SKM-1 treated with dmso at 0.1 percent for 144 hours (cell line): ENCODE results near the gene DUSP7.

Source experiments
- DNase-seq: peaks from one replicate; lab custom pipeline; 2025; ENCODE audit not compliant: unreplicated experiment; lab: John Stamatoyannopoulos, UW

DUSP7 gene

DNA sequence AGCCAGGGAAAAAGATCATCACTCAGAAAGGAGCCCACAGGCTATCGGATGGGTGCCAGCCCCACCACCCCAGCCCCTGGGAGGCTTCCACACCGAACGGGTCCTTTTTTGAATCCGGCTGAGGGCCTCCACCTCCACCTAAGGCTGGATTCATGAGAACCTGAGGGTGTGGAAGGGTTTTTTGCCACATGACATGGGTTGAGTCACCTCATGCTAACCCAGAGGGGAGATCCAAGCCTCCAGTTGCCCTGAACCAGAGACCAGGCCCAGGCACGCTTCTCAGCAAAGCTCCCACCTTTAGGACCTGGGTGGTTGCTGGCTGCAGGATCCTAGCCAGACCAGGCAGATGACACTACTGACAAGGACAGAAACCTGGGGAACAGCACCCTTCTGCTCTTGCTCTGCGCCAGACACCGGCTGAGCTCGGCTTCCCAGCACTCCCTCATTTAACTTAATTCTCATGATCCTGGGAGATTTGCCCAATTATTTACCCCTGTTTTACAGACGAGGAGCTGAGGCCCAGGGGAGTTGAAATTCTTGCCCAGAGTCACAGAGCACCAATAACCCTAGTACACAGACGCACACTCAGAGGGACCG lies 25.6 kb downstream of the DUSP7 start:
- no peak for DNase-seq

DNA sequence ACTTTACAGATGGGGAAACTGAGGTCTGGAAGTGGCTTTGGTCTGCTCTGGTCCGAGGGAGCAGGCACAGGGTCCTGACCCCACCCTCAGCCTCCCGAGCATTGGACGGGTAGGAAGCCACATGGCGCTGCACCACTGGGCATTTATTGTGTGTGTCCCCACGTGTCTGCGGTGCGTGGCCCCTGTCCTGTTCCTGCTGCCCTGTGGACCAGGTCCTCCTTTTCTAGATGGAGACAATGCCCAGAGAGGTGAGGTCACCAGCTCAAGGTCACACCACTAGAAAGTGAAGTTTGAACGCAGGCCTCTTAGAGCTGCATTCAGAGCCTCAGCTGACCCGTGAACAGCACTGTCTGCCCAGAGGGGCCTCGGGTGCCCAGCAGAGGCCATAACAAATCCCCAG lies 26.8 kb downstream of the DUSP7 start:
- DNase-seq: no peak

DNA sequence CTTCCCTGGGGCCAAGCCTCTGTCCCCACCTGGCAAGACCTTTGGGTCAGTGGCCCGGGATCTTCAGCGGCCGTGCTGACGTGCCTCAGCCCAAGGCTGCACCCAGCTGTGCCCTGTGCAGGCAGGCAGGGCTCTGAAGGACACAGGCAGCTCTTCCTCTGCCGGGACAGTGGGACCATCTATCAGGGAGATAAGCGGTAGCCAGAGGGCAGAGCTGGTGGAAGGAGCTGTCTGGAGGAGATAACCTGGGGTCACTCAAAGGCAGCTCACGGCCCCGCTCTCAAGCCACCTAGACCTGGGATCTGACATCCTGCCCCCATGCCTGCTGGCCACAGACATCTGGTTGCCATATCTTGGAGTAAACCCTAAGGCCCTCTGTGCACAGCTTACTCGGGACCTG lies 27.3 kb downstream of the DUSP7 start:
- DNase-seq: no peak

DNA sequence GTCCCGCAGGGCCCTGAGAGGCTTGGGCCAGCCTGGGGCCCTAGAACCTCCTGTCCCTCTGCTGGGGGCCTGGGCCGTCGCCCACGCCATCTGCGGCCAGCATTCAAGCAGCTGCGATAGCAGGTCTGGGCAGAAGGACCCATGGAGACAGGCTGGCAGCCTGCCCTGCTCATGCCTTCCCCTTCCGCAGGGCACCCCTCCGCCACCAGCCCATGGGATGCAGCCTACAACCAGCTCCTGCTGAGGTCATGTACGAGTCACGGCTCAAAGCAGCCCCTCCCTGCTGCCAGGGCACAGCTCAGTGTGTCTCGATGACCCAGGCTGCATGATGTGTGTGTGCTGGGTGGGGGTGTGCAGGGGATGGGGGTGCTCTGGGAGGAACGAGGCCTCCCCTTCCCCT lies 27.8 kb downstream of the DUSP7 start:
- no peak for DNase-seq

DNA sequence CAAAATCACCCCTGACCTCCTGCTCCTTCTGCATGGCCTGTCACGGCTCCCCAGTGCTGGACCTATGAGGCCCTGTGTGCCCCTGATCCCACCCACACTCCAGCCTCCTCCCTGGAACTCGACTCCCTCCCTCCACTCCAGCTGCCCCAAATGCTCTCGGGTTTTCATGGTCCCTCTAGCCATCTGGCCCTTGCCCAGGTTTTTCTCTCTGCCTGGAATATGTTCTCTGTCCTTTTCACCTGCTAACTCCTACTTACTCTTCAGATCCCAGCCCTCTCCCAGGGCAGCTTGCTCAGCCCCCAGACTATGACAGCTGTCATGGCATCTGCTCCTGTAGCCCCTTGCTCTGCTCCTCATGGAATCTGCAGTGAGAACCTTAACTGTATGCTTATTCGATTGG lies 30.3 kb downstream of the DUSP7 start:
- no peak for DNase-seq

DNA sequence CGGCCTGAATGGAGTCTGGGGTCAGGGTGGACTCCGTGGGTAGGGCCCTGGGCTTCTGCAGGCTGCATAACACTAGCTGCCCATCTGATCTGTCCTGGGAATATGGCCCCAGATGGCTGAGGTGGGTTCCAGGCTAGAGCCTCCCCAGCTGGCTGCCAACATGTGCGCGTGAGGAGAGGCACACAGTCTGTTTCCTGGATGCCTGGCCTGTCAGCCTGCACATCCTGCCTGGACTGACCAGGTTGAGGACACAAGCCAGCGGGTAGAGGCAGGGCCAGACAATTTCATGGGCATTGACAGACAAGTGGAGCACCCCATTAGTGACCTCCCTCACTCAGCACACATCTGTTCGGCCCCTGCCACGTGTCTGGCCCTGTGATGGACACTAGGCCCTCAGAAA lies 30.9 kb downstream of the DUSP7 start:
- DNase-seq: no peak

DNA sequence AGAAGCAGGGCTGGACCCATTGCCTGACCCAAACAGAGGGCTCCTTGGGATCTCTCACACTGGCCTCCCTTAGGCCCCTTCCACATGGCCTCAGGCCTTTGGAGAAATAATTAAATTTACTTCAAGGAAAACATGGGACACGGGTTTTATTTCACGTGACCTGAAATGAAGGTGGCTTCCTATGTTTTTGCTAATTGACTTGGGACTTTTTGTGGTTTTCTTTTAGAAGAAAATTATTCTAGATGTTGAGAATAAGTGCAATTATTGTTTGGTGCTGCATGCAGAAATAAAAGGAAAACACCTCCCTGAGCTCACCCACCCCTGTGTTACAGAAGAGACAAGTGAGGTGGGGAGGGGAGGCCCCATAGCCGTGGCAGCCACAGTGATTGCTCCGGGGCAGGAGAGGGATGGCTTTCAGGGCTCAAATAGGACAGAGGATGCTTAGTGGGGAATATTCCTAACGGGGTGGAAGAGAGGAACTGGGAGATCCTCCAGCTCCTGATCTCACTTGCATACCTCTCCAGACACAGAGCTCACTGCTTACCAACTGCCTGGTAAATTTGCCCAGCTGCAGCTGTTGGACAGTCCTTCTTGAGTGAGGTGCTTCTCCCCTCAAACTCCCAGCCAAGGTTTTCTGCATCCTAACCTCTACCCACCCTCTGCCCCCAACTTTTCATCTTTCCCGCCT lies 31.5 kb downstream of the DUSP7 start:
- DNase-seq: no peak

DNA sequence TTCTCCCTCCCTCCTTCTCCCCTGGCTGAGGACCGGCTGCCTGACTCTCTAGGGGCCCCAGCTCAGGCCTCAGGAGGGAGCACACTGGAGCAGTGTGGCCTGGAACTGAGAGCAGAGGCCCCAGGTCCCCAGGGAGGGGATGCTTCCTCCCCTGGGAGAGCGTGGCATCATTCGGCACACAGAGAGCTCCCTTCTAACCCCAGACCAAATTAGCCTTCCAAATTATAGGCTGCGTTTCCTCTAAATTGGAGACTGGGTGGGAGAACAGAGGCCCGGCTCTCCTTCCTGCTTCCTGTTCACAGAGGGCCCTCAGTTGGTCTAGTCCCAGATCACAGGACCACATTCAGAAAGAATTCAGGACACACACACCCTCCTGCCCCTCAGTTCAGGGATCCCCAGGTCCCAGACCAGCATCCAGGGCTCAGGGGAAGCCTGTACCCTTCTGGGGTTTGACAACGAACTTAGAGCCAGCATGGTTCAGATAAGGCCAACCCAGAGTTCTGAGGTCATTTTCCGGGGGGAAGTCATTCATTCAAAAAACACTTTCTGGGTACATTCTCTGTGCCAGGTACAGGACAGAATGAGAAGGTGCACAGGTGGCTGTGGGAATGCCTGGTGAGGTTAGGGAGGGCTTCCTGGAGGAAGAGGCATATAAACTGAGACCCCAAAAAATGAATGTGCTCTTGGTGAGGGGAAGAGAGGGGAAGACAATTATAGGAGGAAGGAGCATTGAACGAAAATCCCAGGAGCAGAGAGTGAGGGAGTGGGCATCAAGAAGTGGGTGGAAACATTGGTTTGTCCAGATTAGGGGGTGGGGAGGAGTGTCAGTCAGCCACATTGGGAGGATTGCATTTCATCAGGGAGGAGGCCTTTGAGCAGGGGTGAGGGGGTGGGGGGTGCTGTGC lies 32.3 kb downstream of the DUSP7 start:
- DNase-seq: peak; percentile 40

DNA sequence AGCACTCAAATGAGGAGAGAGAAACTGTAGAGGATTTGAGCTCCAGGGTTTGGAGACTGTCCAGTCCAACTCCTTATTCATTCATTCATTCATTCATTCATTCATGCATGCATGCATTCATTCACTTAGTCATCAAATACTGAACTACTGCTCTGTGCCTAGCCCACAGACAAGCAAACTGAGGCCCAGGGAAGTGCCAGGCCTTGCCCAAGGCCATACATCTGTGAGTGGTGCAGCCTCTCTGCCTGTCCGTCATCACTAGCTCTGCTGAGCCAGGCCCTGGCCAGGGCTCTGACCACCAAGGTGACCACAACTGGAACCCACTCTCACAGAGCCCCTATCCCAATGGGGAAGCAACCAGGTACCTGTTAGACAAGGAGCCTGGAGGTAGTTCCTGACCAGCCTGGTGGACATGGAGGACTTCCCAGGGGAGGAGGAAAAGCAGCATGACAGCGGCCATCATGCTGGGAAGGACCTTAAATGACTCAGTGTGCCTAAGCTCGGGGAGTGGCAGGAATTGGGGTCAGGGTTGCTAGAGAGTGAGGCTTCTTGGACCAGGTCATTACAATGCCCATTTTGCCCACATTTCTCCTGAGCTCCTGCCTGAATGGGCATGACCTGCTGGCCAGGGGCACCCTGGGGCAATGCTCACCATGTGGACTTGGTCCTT lies 33.1 kb downstream of the DUSP7 start:
- DNase-seq: no peak

DNA sequence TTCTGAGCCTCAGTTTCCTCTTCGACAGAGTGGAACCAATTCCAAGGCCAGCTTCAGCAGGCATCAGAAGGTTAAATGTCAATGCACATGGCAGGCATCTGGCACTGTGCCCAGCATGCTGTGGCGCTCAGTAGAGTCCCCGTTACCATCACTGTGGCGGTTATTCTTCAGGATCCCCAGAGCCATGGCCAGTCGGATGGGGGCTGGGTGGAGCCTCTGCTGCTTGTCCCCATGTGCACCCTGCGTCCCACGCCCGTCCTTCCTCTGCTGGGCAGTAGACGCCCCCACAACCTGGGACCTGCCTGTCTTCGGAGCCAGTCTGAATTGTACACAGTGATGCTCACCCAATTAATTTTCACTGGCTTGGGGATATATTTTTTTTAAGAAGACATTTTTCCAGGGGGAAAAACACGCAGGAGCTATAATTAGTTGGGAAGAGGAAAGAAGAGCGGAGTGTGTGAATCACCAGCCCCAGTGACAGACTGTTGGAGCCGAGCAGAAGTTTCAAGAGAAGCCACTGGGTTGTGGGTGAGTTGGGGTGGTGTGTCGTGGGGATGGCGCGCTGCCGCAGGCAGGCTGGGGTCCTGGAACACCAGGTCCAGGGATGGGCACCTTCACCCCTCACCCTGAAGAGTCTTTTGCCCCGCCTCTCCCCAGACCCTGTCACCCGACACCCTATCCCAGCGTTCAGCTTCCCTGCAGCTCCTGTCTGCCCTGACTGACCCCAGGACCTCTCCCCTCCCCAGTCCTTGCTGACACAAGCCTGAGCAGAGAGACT lies 33.9 kb downstream of the DUSP7 start:
- DNase-seq: no peak

DNA sequence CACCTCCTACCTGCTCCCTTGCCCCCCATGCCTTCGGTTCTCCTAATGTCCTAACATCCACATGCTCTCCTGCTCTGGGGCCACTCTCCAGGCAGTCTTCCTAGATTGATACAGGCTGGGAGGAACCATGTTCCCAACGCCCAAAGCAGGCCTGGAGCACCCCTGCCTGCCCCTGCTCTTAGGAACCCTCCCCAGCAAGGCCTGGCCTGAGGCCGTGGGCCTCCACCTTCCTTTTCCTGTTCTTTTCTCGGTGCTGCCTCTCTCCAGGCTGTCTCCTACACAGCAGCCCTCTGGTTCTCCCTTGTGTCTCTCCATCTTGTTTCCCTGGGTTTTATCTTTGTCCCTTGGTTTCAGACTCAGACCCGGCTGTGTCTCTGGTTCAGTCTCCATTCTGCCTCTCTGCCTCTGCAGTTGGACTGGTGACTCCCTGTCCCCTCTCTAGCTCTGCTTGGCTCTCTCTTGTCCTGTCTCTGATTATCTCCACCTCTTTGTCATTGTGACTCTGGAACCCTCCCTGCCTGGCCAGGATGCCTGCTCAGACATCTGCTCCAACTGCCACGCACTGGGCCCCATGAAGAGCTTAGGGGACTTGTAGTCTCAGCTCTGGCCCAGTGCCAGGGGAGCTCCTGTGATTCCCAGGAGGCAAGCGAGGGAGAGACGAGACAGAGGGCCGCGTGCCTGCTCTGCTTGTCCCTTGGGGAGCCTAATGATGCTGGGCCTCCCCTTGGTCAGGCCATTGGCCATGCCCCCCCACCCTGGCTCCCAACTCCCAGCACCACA lies 34.7 kb downstream of the DUSP7 start:
- DNase-seq: no peak

DNA sequence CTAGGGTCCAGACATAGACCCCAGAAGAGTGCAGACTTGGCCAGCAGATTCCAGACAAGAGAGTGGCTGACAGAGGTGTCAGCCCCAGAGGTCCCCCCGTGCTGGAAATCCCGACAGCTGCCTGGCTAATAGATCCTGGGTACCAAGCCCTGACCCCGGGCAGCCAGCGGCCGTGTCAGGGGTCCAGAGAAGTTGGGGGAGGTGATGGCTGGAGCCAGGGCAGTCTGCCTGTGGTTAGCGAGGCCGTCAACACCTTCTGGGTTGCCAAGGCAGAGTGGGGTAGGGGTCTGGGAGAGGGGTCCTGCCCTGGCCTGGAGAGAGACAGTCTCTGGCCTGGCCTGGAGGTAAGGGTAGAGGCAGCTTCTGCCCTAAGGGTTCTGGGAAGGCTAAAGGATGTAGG lies 35.6 kb downstream of the DUSP7 start:
- DNase-seq: no peak

DNA sequence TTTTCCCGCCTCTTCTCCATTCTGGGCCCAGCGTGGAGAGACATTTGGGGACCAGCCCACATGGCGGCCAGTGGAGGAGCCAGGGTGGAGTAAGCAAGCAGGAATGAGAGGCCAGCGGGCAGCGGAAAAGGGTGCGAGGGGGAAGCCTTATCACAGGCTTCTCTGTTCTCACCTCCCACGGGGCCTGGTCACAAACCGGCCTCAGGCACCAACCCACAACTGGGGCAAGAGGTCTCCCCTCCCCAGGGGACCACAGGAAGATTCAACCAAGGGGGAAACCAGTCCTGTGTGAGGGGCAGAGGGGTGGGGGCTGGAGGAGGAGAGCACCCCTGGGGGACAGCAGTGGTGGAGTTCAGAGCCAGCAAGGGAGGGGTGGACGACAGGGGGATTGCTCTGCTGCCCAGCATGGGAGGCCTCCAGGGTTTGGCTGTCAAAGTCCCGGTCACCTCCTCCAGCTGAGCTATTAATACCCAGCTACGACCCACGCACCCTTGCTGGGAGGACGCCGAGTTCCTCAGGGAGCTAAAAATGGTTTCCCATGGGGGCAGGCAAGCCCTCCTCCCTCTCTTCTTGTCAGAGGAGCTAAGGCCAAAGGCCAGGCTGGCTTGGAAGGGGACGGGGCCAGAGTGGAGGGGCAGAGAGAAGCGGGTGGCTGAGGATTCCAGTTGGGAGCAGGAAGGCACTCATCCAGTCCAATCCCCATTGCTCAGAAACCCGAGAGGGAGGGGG lies 36.9 kb downstream of the DUSP7 start:
- DNase-seq: no peak

DNA sequence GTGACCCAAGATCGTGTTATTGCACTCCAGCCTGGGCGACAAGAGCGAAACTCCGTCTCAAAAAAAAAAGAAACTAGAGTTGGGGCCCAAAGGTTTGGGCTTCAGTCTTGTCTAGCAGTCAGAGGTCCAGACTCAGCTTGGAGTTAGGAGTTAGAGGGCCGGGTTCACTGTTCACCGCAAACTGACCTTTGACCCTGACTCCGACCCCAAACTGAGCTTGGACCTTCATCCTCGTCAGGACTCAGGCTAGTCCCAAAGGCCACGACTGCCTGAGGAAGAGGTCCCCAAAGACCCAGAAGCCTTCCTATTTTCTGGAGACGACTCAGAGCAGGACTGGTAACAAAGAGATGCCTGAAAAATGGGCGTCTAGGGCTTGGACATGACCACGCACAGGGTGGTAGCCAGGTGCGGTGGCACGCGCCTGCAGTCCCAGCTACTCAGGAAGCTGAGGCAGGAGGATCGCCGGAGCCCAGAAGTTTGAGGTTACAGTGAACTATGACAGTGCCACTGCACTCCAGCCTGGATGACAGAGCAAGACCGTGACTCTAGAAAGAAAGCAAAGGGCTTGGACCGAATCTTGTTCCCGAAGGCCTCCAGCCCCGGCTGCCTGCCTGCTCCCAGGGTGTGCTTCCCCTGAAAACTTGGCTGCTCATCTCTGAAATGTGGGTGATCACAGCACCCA lies 37.9 kb downstream of the DUSP7 start:
- no peak for DNase-seq

DNA sequence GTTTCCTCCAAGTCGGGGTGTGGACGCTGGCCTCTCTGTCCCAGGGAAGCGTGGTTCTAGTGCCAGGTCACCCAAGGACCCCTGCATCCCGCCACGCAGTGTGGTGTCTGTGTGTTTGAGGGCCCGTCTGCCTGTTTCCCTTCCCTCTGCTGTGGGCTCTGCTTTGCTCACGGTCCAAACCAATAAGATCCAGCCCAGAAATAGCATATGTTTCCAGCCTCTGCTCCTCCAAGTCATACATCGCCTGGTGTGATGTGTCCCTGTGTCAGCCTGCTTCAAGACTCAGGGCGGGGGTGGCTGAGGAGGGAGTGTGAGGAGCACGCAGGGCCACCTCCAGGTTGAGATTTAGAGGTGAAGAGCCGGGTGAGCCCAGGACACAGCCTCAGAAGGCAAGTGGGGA lies 38.8 kb downstream of the DUSP7 start:
- no peak for DNase-seq

DNA sequence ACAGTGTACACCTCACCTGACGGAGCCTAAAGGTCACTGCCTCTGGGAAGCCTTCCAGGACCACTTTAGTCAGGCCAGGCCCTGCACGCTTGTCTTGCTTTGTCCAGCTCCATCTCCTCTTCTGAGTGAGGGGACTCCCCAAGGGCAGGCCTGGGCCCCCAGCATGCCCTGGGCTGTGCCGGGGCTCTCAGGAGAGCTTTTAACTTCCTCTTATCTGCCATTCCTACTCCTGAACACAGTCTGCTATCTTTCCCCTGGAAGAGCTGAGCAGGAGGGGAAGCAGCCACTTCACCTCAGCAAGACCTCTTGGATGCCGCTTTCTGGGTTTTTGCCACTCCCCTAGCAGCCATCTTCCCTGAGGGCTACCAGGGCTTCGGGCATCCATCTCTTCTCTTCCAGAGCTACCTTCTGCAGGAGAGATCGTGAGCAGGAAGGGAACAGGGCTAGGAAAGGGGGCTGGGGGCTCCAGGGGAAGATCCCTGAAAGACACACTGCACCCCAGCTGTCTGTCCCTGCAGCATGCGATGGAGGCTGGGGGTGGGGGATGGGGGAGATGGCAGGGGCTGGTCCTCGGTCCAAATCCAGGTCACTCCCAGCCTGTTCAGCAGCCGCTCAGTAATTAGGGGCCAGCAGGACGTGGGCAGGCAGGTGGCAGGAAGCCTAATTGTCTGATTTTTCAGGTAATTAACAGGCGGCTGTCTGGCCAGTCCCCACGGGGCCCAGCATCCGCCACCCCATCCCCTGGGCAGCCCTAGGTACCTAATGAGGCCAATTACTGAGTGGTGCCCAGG lies 40.7 kb downstream of the DUSP7 start:
- no peak for DNase-seq

DNA sequence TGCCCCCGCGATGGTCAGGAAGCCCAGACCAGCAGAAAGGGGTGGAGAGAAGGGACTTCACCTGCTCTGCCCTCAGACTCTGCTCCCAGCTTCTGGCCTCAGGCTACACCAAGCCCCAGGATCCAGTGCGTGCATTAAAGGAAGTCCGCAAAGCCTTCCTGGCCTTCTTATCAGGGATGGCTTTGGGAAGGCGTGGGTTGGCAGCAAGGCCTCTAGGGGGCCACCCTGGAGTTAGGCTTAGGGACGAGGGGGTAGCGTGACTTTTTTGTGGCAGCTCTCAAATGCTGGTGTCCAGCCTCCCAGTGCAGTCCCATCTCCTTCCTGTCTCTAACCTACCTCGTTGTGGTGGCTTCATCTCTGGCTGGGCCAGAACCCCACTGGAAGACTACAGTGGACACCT lies 41.8 kb downstream of the DUSP7 start:
- DNase-seq: no peak
